Neural crest cell (in vitro differentiated cells): ENCODE results near the gene PDE8B. TPM values are rescaled to one million over a fixed set of nuclear protein-coding genes. Genes with fewer than 3 reads are reported as not detected.

Experiments used
- DNase-seq: peaks from one replicate; pipeline ENCODE4 v3.0.0; 2021; ENCODE audit warnings: low read depth, mixed read lengths, low spot score
- H3K27ac Mint-ChIP-seq: one replicate; pipeline ENCODE4 v1.8.0; 2021; ENCODE audit warnings: mild to moderate bottlenecking, mixed read lengths; ENCODE audit not compliant: unreplicated experiment
- H3K27me3 Mint-ChIP-seq: 2 replicates; pipeline ENCODE4 v1.8.0; 2021; ENCODE audit warnings: low read depth, mild to moderate bottlenecking, mixed read lengths
- H3K36me3 Mint-ChIP-seq: 2 replicates; pipeline ENCODE4 v1.8.0; 2021; ENCODE audit warnings: low read depth, mild to moderate bottlenecking, mixed read lengths
- H3K4me1 Mint-ChIP-seq: 2 replicates; pipeline ENCODE4 v1.8.0; 2021; ENCODE audit warnings: mixed read lengths
- H3K4me3 Mint-ChIP-seq: one replicate; pipeline ENCODE4 v1.8.0; 2021; ENCODE audit warnings: mild to moderate bottlenecking, mixed read lengths
- H3K9me3 Mint-ChIP-seq: 2 replicates; pipeline ENCODE4 v1.8.0; 2021; ENCODE audit warnings: mixed read lengths
- CTCF ChIP-seq: fragments of 200-600 bp; sonication (generic); conservative IDR thresholded peaks from 2 replicates; pipeline ENCODE4 v1.5.0; 2021; ENCODE audit warnings: antibody characterized with exemption, mild to moderate bottlenecking
- total RNA-seq: library from RNA; stranded (reverse); gene quantifications from 2 replicates; pipeline ENCODE4 v1.2.1, GENCODE V29; 2021

Gene PDE8B
- total RNA-seq, 1 donor from 2014 or later: 0.44 TPM

GRCh38 chr5:77224672-77225355 is 14.3 kb downstream of the PDE8B start:
- Mint-ChIP-seq H3K36me3 (no peaks in the 10 kb centered on the region), H3K27me3 (peaks cover 21% of the 10 kb centered on the region), H3K27ac (no peak overlapping the region), H3K9me3 (no peaks in the 10 kb centered on the region), H3K4me3 (no peak overlapping the region), H3K4me1 (no peaks in the 10 kb centered on the region)
- TF ChIP-seq CTCF: no peak
- no peak for DNase-seq

GRCh38 chr5:77225531-77225930 is 15.1 kb downstream of the PDE8B start:
- Mint-ChIP-seq H3K27ac (no peak overlapping the region), H3K9me3 (no peaks in the 10 kb centered on the region), H3K27me3 (peaks cover 21% of the 10 kb centered on the region), H3K36me3 (no peaks in the 10 kb centered on the region), H3K4me3 (no peak overlapping the region), H3K4me1 (no peaks in the 10 kb centered on the region)
- DNase-seq: no peak
- no peak for TF ChIP-seq CTCF

DNA sequence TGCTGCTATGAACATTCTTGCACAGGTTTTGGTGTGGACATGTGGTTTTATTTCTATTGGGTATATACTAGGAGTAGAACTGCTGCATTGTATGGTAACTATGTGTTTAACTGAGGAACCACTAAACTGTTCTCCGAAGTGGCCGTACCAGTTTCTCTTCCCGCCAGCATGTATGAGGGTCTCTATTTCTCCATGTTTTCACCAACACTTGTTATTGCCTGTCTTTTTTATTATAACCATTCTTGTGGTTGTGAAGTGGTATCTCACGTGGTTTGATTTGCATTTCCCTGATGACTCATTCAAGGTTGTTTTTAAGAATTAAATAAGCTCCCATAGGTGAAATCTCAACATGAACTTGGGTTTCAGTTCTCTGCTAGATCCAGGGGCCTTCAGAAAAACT is 19.4 kb downstream of the PDE8B start:
- Mint-ChIP-seq H3K36me3 (no peaks in the 10 kb centered on the region), H3K4me3 (no peak overlapping the region), H3K4me1 (no peaks in the 10 kb centered on the region), H3K27me3 (peaks cover 8% of the 10 kb centered on the region), H3K27ac (no peak overlapping the region), H3K9me3 (no peaks in the 10 kb centered on the region)
- DNase-seq: no peak
- no peak for TF ChIP-seq CTCF

DNA sequence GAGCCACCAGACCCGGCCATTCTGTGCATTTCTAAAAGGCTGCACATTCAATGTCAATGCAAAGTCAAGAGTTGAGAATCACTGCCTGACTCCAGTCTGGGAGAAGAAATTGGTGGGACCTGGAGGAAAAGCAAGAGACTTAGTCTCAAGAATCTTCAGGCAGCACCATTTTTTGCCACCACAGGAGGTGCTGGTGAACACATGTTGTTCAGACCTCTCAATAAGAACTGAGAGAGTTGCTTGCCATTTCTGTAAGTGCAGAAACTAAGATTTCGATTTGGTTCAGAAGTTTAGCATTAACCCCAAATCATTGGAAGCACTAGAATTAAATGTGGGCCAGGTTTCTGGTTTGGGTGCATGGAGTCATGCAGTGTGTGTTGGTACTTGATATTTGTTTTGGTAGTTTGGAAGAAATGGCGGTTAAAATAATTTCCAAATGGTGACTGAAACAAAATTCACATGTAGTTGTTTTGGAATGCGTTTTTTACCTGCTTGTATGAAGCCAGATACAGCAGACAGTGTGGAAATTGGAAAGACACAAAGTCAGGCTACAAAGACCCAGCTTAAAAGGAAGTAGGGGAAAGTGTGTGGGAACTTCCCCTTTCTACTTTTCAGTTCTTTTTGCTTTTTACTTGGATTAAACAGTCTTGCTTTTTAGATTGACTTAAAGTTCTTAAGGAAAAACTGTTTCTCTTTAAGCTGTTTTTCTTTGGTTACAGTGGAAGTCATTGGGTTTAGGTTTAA is 20.4 kb downstream of the PDE8B start:
- no peaks in the 10 kb centered on the region for H3K4me1 Mint-ChIP-seq
- H3K36me3 Mint-ChIP-seq: no peaks in the 10 kb centered on the region
- H3K27me3 Mint-ChIP-seq: peaks cover 8% of the 10 kb centered on the region
- no peak for DNase-seq
- no peak overlapping the region for H3K27ac Mint-ChIP-seq
- H3K4me3 Mint-ChIP-seq: no peak overlapping the region
- H3K9me3 Mint-ChIP-seq: no peaks in the 10 kb centered on the region
- peak; percentile 37 for TF ChIP-seq CTCF

DNA sequence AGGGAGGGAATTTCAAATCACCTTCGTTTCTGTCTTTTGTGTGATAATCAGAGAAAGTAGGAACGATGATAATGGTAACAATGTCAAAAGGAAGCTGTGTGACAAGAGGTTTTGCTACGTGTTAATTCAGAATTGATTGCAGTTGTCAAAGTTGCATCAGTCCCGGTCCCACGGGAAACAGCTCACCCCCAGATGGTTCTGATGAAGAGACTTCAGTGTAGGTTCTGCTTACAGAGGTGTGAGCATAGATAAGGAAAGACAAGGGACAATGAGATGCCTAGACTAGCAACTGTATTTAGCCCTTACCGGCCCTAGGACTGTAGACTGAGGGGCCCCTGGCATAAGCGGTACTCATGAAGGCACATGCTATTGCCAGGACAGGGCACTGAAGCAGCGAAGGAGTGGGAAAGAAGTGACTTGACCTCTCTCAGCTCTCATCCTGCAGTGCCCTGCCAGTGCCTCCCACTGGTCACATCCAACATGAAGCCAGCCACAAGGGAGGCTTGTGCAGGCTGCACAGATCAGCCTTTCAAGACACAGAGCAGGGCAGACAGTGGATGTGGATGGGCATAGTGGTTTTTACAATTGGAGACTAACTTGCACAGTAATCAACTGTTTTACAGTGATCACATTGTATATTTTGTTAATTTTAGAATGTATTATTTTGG is 21.1 kb downstream of the PDE8B start:
- no peak for TF ChIP-seq CTCF
- Mint-ChIP-seq H3K4me1 (no peaks in the 10 kb centered on the region), H3K27ac (no peak overlapping the region), H3K9me3 (peaks cover 2% of the 10 kb centered on the region), H3K27me3 (peaks cover 6% of the 10 kb centered on the region), H3K4me3 (no peak overlapping the region), H3K36me3 (no peaks in the 10 kb centered on the region)
- no peak for DNase-seq
